Measurements from ENCODE around the gene RFX7.

GRCh38 chr15:56244811-56245576, 1.3 kb upstream of the RFX7 start:
- TF ChIP-seq POLR2A (IDR thresholded peaks at IDR 0.05; ENCODE audit: low read depth, low read length): no peak; the same call in 1 of the 2 replicates
- no peak for TF ChIP-seq TAF1 (IDR thresholded peaks at IDR 0.05; ENCODE audit: low read depth, low read length)
- TF ChIP-seq POLR2AphosphoS5 (IDR thresholded peaks at IDR 0.05; ENCODE audit: low read depth, low read length): no peak
- TF ChIP-seq SPI1 (IDR thresholded peaks at IDR 0.05; ENCODE audit: low read depth, low read length): no peak
